K562 (cell line): Measurements from ENCODE around the gene HYAL3. TPM values are rescaled to one million over a fixed set of nuclear protein-coding genes. Genes with fewer than 3 reads are reported as not detected.

Experiments used
- MTA2 ChIP-seq: fragments of 450-650 bp; IDR thresholded peaks from 2 replicates; pipeline ENCODE4 v1.6.1; 2016; ENCODE audit warnings: low read depth
- RCOR1 ChIP-seq, 2 experiments: IDR thresholded peaks; 2 replicates each; pipeline ENCODE4 v1.6.1; 2012; ENCODE audit warnings: low read depth in 2 of 2, low read length in 2 of 2, borderline replicate concordance in 1 of 2, improper control_type of control experiment in 1 of 2
- TFE3 ChIP-seq: fragments of 450-650 bp; formaldehyde crosslinking; IDR thresholded peaks from 2 replicates; pipeline ENCODE4 v1.4.0; 2020; ENCODE audit warnings: mild to moderate bottlenecking, mixed read lengths
- ZNF175 ChIP-seq: fragments of 200-800 bp; sonication (Bioruptor generic); IDR thresholded peaks from 2 replicates; pipeline ENCODE4 v1.6.1; 2016; ENCODE audit warnings: low read depth, mild to moderate bottlenecking, missing genetic modification characterization, missing compliant biosample characterization
- ZNF449 ChIP-seq: fragments of 250-450 bp; sonication (Bioruptor Pico); IDR thresholded peaks from 2 replicates; pipeline ENCODE4 v1.8.0; 2022; ENCODE audit warnings: moderate library complexity, mild to moderate bottlenecking, inconsistent platforms
- ZNF76 ChIP-seq: fragments of 250-450 bp; sonication (Bioruptor Pico); IDR thresholded peaks from 2 replicates; pipeline ENCODE4 v1.4.0; 2020; ENCODE audit warnings: mild to moderate bottlenecking, moderate library complexity, borderline replicate concordance
- ZNF780A ChIP-seq: fragments of 250-450 bp; sonication (Bioruptor Pico); IDR thresholded peaks from 2 replicates; pipeline ENCODE4 v1.5.0; 2021; ENCODE audit warnings: mild to moderate bottlenecking
- polyA plus RNA-seq, 8 experiments: library from polyadenylated mRNA; depleted of rRNA in 4 of 8; stranded (reverse) in 5 of 8; unstranded in 3 of 8; fragments of >200 nt; fragmentation: Nextera tagmentation in 2 of 8; fragmentation: Illumina TruSeq in 1 of 8; extraction: Ambion mirVana in 2 of 8; extraction: Trizol in 1 of 8; gene quantifications; 2 replicates each; pipeline versions ENCODE4 v1.2.1 to v1.2.3, GENCODE V29; 2011 to 2014; ENCODE audit warnings: inconsistent platforms in 1 of 8, missing spikeins in 1 of 8
- total RNA-seq, 7 experiments: library from RNA; depleted of rRNA in 6 of 7; stranded (reverse); fragments of >200 nt in 6 of 7; fragmentation: Illumina TruSeq in 2 of 7; extraction: Trizol in 2 of 7; gene quantifications; 2 replicates each; pipeline versions ENCODE4 v1.2.1 to v1.2.3, GENCODE V29; 2011 to 2021; ENCODE audit warnings: low replicate concordance in 1 of 7

Gene HYAL3
- total and polyA plus RNA-seq, 9 of the 15 experiments (the other 6 are each of a cell fraction or from before 2014, with no cell fraction given) = 0.38 to 9.1 (median 6.8) TPM

- TF ChIP-seq TFE3 (no peak), RCOR1 (IDR thresholded peaks at IDR 0.05; ENCODE audit: borderline replicate concordance in 1 of 2, low read depth in 2 of 2, low read length in 2 of 2) (no peak), ZNF76 (no peak), MTA2 (no peak), ZNF780A (CRISPR knock-in tag) (no peak), ZNF175 (CRISPR knock-in tag) (no peak), ZNF449 (CRISPR knock-in tag) (no peak)
Measured at GRCh38 chr3:50302095-50303012, 3.1 kb upstream of the HYAL3 start (continued).
